DMS114 treated with DMSO at 0.1 percent for 48 hours (cell line): ENCODE measurements around the gene PICK1.

Source experiments
- DNase-seq: peaks from one replicate; lab custom pipeline; 2025; ENCODE audit not compliant: unreplicated experiment; lab: John Stamatoyannopoulos, UW

PICK1 gene

GRCh38 chr22:38086001-38086845 is 29.0 kb downstream of the PICK1 start:
- DNase-seq = no peak

- DNase-seq = no peak
Measured at GRCh38 chr22:38086942-38087341, 29.7 kb downstream of the PICK1 start.

- no peak for DNase-seq
Measured at GRCh38 chr22:38087855-38088254, 30.7 kb downstream of the PICK1 start.

- DNase-seq = no peak
Measured at GRCh38 chr22:38088629-38089473, 31.6 kb downstream of the PICK1 start.

- no peak for DNase-seq
Measured at GRCh38 chr22:38089474-38089851, 32.3 kb downstream of the PICK1 start.

GRCh38 chr22:38097058-38097457 is 39.9 kb downstream of the PICK1 start:
- DNase-seq = no peak

GRCh38 chr22:38097557-38098409 is 40.6 kb downstream of the PICK1 start:
- no peak for DNase-seq

- DNase-seq = no peak
Measured at GRCh38 chr22:38098410-38099249, 41.4 kb downstream of the PICK1 start.

- no peak for DNase-seq
Measured at GRCh38 chr22:38103641-38104040, 46.4 kb downstream of the PICK1 start.

- no peak for DNase-seq
Measured at GRCh38 chr22:38104084-38104483, 46.9 kb downstream of the PICK1 start.

- no peak for DNase-seq
Measured at GRCh38 chr22:38106814-38107578, 49.8 kb downstream of the PICK1 start.

GRCh38 chr22:38107692-38108515 is 50.7 kb downstream of the PICK1 start:
- DNase-seq = no peak

- no peak for DNase-seq
Measured at GRCh38 chr22:38108561-38109319, 51.5 kb downstream of the PICK1 start.

GRCh38 chr22:38109371-38110001 is 52.3 kb downstream of the PICK1 start:
- DNase-seq = no peak

GRCh38 chr22:38110008-38110862 is 53.0 kb downstream of the PICK1 start, which contains the start of gene BAIAP2L2:
Gene BAIAP2L2 (minus strand): TSS chr22:38110684. CDS start chr22:38110525, 159 bp downstream.
- DNase-seq = no peak
